ENCODE data around the gene SLC25A22. TPM values are rescaled to one million over a fixed set of nuclear protein-coding genes. Genes with fewer than 3 reads are reported as not detected.

SLC25A22 gene
- total RNA-seq, 1 experiment from 2014 or later = 24.6 TPM

DNA sequence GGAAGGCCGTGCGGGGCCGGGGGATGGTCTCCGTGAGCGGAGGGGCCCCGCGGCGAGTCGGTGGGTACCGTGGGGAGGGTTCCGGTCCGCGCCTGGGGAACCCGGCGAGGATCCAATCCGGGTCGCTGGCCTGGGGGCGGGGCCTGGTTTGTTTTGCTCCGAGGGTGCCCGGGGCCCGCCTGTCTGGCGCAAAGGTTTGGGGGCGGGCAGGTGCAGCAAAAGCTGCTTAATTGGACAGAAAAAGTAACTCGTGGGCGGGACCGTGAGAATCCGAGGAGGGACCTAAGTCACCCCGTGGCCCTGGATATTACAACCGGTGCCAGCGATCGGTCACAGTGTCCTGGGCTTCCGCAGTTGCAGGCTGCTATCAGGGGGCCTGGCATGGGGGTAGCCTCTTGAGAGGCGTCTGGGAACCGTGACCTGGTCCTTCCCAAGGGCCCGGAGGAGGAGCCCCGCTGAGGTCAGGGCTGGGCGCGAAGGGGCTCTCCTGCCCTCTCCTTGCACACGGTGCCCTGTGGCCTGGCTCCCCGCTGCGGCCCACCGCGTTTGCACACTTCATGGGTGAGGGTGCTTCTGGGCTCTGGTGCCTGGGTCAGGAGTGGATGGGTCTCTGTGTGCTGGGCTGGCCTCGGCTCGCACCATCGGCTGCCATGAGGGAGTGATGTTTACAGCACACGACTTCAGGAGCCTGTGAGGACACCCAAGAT lies 22.0 kb upstream of the SLC25A22 start:
- intact Hi-C loops (cut with micrococcal nuclease; ENCODE audit: unreplicated experiment) = loop anchor here (2.0 kb wide), 1 partner anchor 15 kb away; no protein-coding TSS in a partner anchor
- no peak overlapping the region for H2AFZ ChIP-seq
- TSS peak; percentile 43 for BruUV-seq (replicated peaks)

GRCh38 chr11:819129-819931 lies 21.2 kb upstream of the SLC25A22 start:
- Histone ChIP-seq H3K9me3 (ENCODE audit: insufficient read depth, low read depth) (no peaks in the 10 kb centered on the region), H3K9me2 (ENCODE audit: insufficient read depth) (no peaks in the 10 kb centered on the region), H3F3A (ENCODE audit: insufficient read depth, low read depth) (peaks cover 27% of the 10 kb centered on the region; the same call in 1 of the 2 replicates), H3K4me2 (peak overlapping the region; percentile 90), H4K20me1 (ENCODE audit: insufficient read depth) (peaks cover 26% of the 10 kb centered on the region), H3K79me2 (ENCODE audit: low read depth) (peaks cover 19% of the 10 kb centered on the region), H3K36me3 (ENCODE audit: low read depth) (no peaks in the 10 kb centered on the region), H3K27ac (peak overlapping the region; percentile 87), H3K4me3 (peak overlapping the region; percentile 84), H3K27me3 (ENCODE audit: insufficient read depth, low read depth) (no peaks in the 10 kb centered on the region), H2AFZ (0 out of 2 replicates have a peak overlapping the region, but pooled peaks have one; percentile 58), H3K4me1 (replicated peaks; ENCODE audit: insufficient read depth) (peaks cover 12% of the 10 kb centered on the region)
- POLR2A ChIA-PET (ENCODE audit: unreplicated experiment) = interaction anchor here (0.6 to 1.6 kb wide), 11 partner anchors 13 to 740 kb away, joined by 3 to 17 read pairs (median 5); partner anchors contain the start of genes CD151 and PIDD1
- peak; percentile 65 to 87 for DNase-seq
- intact Hi-C loops (cut with micrococcal nuclease; ENCODE audit: unreplicated experiment) = loop anchor here (2.0 kb wide), 1 partner anchor 15 kb away; no protein-coding TSS in a partner anchor
- TF ChIP-seq EZH2 (IDR thresholded peaks at IDR 0.05; ENCODE audit: low read depth) = no peak
- no peak for TF ChIP-seq CTCF (conservative IDR thresholded peaks at IDR 0.05)
- CTCF ChIA-PET = interaction anchor here (0.7 kb wide), 1 partner anchor 13 kb away, joined by 4 read pairs; no protein-coding TSS in a partner anchor
- BruUV-seq (replicated peaks) = no TSS peak

More for the DNA sequence above, 22.0 kb upstream of the SLC25A22 start:
- Histone ChIP-seq H3K4me1 (replicated peaks; ENCODE audit: insufficient read depth) (peaks cover 15% of the 10 kb centered on the region), H3K27me3 (ENCODE audit: insufficient read depth, low read depth) (no peaks in the 10 kb centered on the region), H3K36me3 (ENCODE audit: low read depth) (no peaks in the 10 kb centered on the region), H3F3A (ENCODE audit: insufficient read depth, low read depth) (peaks cover 28% of the 10 kb centered on the region; the same call in 1 of the 2 replicates), H3K4me2 (peak overlapping the region; percentile 90), H3K27ac (peak overlapping the region; percentile 61; the same call in 1 of the 2 replicates), H3K9me3 (ENCODE audit: insufficient read depth, low read depth) (no peaks in the 10 kb centered on the region), H3K9me2 (ENCODE audit: insufficient read depth) (no peaks in the 10 kb centered on the region), H3K4me3 (peak overlapping the region; percentile 84), H4K20me1 (ENCODE audit: insufficient read depth) (peaks cover 26% of the 10 kb centered on the region), H3K79me2 (ENCODE audit: low read depth) (peaks cover 19% of the 10 kb centered on the region)
- DNase-seq = peak; percentile 81 to 87
- CTCF ChIA-PET = interaction anchor here (0.7 kb wide), 1 partner anchor 12 kb away, joined by 4 read pairs; no protein-coding TSS in a partner anchor
- POLR2A ChIA-PET (ENCODE audit: unreplicated experiment) = interaction anchor here (0.6 to 0.9 kb wide), 6 partner anchors 12 to 612 kb away, joined by 3 to 6 read pairs (median 3); partner anchors contain the start of genes CD151 and PIDD1
- TF ChIP-seq EZH2 (IDR thresholded peaks at IDR 0.05; ENCODE audit: low read depth) (no peak), CTCF (conservative IDR thresholded peaks at IDR 0.05) (no peak)
